ENCODE data around the gene FIBP. TPM values are rescaled to one million over a fixed set of nuclear protein-coding genes. Genes with fewer than 3 reads are reported as not detected.
A peak's percentile ranks its signal among the peaks of the same experiment; 100 is the strongest.

Gene FIBP
- total RNA-seq, 4 donors from 2014 or later, result 53.6 to 73.2 (median 63.7) TPM

DNA sequence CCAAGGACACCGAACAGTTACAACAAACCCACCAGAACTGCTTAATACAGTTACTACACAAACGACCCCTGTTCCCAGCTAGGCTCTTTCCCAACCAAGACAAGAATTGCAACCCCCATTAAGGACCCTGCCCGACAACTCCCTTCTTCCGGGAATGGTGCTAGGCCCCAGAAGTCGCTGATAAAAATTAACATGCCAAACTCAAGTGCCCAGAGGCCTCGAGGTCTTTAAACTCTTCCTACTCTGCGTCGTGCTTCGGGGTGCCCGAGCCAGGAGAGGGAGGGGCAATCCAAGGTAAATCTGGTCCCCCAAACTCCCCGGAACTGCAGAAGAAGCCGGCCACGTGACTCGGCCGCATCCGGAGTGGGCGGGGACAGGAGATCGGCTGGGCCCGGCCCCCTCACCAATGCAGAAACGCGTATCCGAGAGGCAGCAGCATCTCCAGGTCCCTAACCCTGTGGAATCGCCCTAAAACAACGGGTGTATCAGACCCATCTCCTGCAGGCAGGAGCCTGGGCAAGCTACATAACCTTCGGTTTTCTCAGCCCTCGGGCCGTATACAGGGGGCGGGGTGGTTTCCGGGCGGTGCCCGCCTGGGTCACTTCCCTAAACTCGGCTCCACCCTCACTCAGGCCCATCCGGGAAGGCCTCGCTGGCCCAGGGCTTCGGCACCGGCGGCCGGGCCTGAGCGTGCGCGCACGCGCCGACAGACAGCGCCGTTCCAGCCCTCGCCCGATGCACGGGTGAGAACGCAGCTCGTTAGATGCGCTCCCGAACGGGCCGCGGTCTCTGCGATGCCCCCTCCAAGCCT lies 31.4 kb downstream of the FIBP start:
- Histone ChIP-seq H3K4me3 (peak overlapping the region; percentile 88 to 92 (median 90)), H3K27me3 (no peaks in the 10 kb centered on the region), H3K27ac (peak overlapping the region; percentile 86 to 99 (median 96)), H3K4me1 (peaks cover 0 to 53% (median 22%) of the 10 kb centered on the region in 4 donors), H3K36me3 (peaks cover 2 to 48% (median 29%) of the 10 kb centered on the region in 3 donors), H3K9me3 (no peaks in the 10 kb centered on the region)
- TF ChIP-seq, protein P1, sequence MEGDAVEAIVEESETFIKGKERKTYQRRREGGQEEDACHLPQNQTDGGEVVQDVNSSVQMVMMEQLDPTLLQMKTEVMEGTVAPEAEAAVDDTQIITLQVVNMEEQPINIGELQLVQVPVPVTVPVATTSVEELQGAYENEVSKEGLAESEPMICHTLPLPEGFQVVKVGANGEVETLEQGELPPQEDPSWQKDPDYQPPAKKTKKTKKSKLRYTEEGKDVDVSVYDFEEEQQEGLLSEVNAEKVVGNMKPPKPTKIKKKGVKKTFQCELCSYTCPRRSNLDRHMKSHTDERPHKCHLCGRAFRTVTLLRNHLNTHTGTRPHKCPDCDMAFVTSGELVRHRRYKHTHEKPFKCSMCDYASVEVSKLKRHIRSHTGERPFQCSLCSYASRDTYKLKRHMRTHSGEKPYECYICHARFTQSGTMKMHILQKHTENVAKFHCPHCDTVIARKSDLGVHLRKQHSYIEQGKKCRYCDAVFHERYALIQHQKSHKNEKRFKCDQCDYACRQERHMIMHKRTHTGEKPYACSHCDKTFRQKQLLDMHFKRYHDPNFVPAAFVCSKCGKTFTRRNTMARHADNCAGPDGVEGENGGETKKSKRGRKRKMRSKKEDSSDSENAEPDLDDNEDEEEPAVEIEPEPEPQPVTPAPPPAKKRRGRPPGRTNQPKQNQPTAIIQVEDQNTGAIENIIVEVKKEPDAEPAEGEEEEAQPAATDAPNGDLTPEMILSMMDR (IDR thresholded peaks at IDR 0.05), result no peak
- TF ChIP-seq POLR2A (IDR thresholded peaks at IDR 0.05) (peak in 1 of 2 donors; percentile 60), EP300 (IDR thresholded peaks at IDR 0.05) (peak in 1 of 2 donors; percentile 78)
- WGBS, 2 donors, result 1 to 3% methylated on average over 36 to 56 of the region's 57 CpGs
- peak; percentile 66 to 80 for DNase-seq (ENCODE audit: low spot score in 2 of 2)

DNA sequence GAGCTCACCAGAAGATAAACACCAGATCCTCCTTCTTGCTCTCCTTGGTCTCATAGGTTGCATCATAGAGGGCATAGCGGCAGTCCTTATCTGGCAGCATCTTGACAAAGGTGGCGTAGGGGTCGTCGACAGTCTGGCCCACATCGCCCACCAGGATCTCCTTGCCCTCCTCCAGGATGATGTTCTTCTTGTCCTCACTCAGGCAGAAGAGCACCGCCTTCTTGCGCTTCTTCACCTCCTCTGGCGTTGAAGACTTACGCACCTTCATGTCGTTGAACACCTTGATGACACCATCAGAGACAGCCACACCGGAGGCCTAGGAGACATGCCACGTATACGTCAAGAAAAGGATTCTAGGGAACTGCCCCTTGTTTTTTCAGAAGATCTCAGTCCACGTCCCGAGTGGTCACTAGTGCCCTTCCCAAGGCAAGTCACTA lies 32.3 kb downstream of the FIBP start:
- Histone ChIP-seq H3K4me1 (peaks cover 0 to 44% (median 14%) of the 10 kb centered on the region in 4 donors), H3K36me3 (peaks cover 2 to 54% (median 28%) of the 10 kb centered on the region in 3 donors), H3K27me3 (no peaks in the 10 kb centered on the region), H3K9me3 (peaks cover 0 to 9% (median 0%) of the 10 kb centered on the region in 4 donors), H3K27ac (peak overlapping the region in 2 of 4 donors; percentile 96 to 99), H3K4me3 (peak overlapping the region in 2 of 4 donors; percentile 88 to 91)
- no peak for DNase-seq (ENCODE audit: low spot score in 2 of 2)
- TF ChIP-seq, protein P1 (IDR thresholded peaks at IDR 0.05), result no peak
- TF ChIP-seq POLR2A (IDR thresholded peaks at IDR 0.05), result no peak
- no peak for TF ChIP-seq EP300 (IDR thresholded peaks at IDR 0.05)
- 82 to 83% methylated on average over 15 of the region's 15 CpGs for WGBS, 2 donors

DNA sequence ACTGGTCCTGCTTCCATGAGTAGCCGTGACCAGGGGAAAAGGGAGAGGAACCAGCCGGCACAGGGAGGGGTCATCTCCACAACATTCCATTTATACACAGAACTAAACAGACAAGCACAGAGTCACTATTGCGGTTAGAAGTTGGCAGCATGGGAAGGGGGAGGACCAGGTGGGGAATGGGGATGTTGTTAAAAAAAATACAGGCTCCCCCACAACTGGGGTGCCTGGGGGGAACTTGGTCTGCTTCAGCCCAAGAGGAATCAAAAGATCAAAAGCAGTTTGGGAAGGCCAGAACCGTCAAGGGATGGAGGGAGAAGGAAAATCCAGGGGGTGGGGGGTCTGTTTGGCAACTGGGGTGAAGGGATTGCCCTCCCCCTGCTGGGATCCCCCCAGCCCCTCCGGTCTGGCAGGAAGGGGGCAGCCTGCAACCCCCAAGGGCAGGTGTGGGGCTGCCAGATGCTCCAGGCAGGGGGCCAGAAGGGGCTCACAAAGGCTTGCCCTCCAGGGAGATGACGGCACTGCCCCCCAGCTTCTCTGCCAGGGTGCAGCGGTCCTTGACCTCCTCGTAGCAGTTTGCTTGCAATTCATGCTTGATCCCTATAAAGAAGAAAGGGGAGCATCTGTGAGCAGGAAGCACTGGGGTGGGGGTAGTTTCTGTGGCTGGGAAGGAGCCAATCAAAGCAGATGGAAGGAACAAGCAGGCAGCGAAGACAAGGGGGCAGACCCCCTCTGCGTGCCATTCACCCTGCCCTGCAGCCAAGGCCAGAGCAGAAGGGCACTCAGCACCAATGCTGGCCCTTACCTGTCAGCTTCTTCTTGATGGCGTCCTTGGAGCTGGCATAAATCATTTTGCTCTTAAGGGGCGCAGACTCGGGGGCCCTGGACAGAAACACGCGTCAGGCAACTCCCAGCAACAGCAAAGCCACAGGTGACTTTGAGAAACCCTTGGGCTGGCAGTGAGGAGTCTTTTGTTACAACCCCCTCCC lies 33.1 kb downstream of the FIBP start:
- Histone ChIP-seq H3K27ac (peak overlapping the region in 1 of 4 donors; percentile 41), H3K27me3 (no peaks in the 10 kb centered on the region), H3K4me3 (no peak overlapping the region), H3K9me3 (peaks cover 0 to 9% (median 0%) of the 10 kb centered on the region in 4 donors), H3K36me3 (peaks cover 2 to 62% (median 28%) of the 10 kb centered on the region in 3 donors), H3K4me1 (peaks cover 0 to 43% (median 13%) of the 10 kb centered on the region in 4 donors)
- no peak for DNase-seq (ENCODE audit: low spot score in 2 of 2)
- TF ChIP-seq EP300 (IDR thresholded peaks at IDR 0.05), result no peak
- TF ChIP-seq, protein P1 (IDR thresholded peaks at IDR 0.05), result no peak
- no peak for TF ChIP-seq POLR2A (IDR thresholded peaks at IDR 0.05)
- 73 to 76% methylated on average over 15 of the region's 15 CpGs for WGBS, 2 donors

DNA sequence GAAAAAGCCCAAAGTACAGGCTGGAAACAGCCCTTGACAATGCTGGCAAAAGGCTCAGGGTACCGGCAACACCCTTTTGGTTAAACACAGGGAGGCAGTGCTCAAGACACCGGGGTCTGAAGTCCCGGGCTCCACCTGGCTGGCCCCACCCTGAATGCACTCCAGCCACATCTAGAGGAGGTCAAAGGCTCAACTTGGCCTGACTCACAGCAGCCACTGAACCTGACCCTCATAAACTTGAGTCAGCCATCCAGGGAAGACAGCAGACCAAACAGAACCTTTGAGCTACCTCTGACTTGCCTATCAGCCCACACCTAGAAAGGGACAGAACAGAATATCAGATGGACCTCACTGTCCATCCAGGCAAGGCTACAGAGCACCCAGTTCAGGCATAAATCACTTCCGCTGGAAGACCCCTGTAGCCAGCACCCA lies 34.1 kb downstream of the FIBP start:
- 87 to 98% methylated on average over 4 of the region's 4 CpGs for WGBS, 2 donors

More for the DNA sequence above, 34.1 kb downstream of the FIBP start:
- no peak for TF ChIP-seq POLR2A (IDR thresholded peaks at IDR 0.05)
- TF ChIP-seq EP300 (IDR thresholded peaks at IDR 0.05), result no peak
- TF ChIP-seq, protein P1 (IDR thresholded peaks at IDR 0.05), result no peak
- no peak for DNase-seq (ENCODE audit: low spot score in 2 of 2)
- Histone ChIP-seq H3K9me3 (peaks cover 0 to 9% (median 0%) of the 10 kb centered on the region in 4 donors), H3K27me3 (no peaks in the 10 kb centered on the region), H3K27ac (no peak overlapping the region), H3K4me3 (no peak overlapping the region), H3K36me3 (peaks cover 2 to 64% (median 28%) of the 10 kb centered on the region in 3 donors), H3K4me1 (peaks cover 0 to 38% (median 11%) of the 10 kb centered on the region in 4 donors)
